NK-92 (cell line): ENCODE results near the gene DRAP1.

Experiments
- DNase-seq: peaks from one replicate; lab custom pipeline; 2025; ENCODE audit not compliant: unreplicated experiment; lab: John Stamatoyannopoulos, UW

The DRAP1 gene

DNA sequence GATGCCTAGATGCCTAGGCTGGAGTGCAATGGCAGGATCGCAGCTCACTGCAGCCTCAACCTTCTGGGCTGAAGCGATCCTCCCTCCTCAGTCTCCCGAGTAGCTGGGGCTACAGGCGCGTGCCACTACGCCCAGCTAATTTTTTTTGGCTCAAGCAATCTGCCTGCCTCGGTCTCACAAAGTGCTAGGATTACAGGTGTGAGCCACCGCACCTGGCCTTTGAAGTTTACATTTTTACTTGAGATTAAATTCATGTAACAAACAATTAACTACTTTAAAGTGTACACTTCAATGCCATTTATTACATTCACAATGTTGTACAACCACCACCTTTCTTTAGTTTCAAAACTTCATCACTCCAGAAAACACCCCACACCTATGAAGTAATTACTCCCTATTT lies 15.5 kb upstream of the DRAP1 start:
- DNase-seq: no peak

DNA sequence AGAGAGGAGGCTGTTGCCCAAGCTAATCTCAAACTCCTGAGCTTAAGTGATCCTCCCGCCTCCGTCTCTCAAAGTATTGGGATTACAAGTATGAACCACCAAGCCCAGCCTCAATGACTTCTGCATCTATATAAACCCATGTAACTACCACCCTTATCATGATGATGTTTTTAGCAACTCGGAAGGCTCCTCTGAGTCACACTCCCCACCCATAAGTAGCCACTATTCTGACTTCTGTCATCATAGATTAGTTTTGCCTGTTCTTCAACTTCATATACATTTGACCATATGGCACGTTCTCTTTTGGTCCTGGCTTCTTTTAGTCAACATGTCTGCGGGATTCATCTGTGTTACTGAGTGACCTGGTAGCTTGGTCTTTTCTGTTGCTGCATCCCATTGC lies 12.6 kb upstream of the DRAP1 start:
- DNase-seq: no peak

DNA sequence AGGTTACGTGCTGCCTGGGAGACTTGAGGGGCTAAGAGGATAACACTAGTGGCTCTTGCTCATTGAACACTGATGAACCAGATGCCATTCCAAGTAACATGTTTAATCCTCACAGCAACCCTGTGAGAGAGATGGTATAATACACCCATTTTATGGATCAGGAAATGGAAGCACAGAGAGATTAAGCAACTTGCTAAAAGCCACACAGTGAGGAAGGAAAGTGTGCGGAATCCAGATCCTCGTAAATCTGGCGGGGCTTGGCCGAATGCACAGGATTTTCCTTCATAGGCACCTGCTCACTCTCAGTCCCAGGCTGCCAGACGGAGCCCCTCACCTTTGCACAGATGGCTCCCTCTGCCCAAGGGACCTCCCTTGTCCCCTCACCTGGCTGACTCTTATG lies 11.3 kb upstream of the DRAP1 start:
- DNase-seq: no peak

DNA sequence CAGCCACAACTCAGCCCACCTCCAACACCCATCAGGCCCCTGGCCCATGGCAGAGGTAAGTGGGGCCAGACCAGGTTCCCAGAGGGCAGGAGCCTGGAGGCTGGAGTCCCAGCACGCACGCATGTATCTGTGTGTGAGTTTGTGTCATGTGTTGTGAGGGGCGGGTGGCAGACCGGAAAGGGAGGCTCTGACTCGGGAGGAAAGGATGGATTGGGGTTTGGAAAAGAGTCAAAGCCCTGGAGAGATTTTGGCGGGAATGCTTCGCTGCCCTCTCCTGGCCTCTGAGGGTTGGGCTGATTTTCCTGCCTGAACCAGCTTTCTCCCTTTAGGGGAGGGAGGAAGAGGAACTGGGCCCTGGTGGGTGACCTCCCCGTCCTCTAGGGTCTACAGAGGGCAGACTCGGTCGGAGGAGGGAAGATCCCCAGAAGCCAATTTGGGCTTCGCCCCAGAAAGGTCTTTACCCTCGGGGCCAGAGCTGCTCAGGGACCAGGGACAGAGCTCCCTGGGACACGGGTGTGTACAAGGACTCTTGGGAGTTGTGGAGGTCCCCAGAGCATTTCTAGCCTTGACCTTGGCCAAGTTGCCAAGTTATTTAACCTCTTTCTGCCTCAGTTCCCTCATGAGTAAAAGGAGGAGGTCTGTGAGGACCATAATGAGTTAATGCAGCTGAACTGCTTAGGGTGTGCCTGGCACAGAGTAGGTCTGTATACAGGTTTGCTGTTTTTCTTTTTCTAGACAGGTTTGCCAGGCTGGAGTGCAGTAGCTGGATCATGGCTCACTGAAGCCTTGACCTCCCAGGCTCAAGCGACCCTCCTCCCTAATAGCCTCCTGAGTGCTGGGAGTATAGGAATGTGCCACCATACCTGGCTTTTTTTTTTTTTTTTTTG lies 7.3 kb upstream of the DRAP1 start:
- DNase-seq: no peak

DNA sequence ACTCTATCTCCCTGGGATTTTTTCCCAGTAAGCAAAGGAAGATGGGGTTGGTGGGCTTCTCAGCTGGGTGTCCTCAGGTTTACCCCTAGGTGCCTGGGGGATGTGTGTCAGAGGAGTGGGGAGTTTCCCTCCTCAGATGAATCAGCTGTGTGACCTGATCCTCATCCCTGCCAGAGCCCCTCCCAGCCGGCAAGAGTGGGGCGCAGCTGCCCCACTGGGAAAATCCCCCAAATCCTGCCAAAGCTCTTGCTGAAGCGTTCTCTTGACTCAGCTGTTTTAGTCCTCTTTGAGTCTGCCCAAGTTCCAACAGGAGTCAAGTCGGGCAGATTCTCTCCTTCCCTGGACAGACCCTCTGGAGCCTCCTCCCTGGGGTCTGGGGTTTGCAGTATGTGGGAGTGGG lies 6.4 kb upstream of the DRAP1 start:
- no peak for DNase-seq

DNA sequence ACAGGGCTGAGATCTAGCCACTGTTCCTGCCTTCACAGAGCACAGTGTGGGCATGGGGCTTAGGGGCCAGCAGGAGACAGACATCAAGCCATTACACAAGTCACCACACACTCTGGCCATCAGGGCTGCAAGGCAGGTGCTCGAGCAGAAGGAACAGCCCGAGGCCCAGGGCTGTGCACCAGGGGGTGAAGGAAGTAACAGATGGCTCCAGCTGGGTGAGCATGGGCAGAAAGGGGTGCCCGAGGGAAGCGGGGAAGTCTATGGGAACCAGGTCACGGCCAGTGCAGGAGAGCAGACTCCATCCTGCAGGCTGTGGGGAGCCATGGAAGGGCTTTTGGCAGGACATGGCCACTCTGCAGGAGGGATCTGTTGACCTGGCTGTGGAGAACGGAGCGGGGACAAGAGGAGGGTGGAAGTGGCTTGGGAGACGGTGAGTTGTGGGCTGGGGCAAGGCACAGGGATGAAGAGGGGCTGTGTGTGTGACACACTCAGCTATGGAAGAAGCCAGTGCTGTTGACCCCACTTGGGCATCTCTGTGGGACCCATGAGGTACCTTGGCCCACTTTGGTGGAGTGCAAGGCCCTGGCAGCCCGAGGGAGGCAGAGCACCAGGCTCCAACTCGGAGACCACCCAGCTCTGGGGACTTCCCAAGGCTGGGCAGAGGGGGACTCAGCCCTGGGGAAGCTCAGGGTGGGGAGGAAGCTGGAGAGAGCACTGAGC lies 4.0 kb upstream of the DRAP1 start:
- no peak for DNase-seq

DNA sequence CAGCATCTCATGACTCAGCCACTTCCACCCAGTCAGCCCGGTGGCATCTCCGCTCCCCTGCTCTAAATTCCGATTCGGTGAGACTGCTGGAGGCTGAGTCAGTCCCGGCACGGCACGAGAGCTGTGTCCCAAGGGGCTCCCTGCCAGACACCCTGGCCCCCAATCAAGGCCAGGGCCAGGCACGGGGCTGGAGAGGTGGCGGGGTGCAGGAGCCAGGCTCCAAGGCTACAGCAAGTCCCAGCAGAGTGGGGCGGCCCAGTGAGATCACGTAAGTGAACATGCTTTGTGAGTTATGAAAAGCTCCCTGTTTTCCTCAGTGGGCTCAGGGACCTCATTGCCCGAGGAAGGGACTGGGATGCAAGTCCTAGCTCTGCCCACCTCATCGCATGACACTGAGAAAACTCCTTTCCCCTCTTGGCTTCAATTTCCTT lies 3.4 kb upstream of the DRAP1 start:
- DNase-seq: no peak

DNA sequence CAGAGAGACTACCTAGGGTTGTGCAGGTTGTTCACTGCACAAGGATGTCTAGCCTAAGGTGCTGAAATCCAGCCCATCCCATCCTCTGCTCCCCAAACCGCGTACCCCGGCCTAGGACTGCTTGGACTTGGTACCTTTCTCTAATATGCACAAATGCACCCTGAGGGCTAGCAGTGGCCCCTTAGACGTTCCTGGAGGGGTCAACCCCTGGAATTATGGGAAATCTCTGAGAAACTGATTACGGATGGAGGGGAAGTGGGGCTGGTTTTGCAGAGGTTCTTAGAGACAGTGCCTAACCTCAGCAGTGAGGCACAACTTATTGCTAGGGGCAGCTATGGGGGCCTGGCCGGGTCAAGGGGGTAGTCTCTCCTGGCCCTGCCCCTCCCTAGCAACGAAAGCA lies 2.8 kb upstream of the DRAP1 start:
- no peak for DNase-seq

DNA sequence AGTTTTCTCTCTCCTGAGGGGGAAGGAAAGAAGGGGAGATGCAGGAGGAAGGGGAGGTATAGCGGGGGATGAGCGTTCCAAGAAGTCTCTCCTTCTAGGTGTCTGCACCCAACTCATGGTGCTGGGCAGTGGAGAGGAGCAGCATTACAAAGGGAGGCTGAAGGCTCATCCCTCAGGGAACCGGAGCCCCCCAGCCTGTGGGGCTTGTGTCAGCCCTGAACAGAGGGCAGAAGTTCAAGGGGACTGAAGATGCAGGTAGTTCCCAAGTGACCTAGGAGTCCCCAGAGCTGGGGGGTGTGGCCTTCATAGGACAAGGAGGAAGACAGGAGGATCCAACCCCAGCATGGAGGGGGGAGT lies 2.2 kb upstream of the DRAP1 start:
- no peak for DNase-seq

DNA sequence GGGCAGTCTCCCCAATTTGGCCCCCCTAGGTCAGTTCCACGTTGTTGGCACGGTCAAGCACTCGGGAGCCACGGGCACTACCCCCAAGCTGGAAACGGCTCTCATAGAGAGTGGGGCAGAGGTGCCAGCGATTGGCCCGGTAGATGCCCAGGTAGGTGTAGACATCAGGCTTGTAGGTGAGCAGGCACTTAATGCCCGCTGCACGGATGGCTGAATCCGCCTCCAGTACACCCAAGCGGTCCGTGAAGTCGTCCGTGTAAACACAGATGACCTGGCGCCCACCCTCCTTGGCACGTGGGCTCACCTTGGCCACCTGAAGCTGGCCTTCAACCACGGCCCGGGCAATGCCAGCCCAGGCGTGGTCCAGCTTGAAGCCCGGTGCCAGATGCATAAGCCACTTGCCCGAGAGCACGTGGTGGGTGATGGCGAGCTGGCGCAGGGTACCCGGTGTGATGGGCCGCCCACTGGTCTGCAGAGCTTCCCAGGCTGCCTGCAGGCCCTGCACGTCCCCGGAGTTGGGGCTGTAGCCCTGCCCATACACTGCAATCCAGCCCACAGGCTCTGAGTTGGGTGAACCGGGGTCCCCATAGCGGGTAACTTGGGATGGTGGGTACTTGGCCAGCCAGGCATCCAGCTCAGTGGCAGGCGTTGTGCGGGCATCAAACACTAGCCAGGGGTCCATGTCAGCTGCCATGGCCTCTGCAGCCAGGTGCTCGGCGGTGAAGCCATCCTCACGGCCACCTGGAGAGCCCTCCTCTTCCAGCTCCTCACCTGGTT lies 1.6 kb upstream of the DRAP1 start:
- no peak for DNase-seq

DNA sequence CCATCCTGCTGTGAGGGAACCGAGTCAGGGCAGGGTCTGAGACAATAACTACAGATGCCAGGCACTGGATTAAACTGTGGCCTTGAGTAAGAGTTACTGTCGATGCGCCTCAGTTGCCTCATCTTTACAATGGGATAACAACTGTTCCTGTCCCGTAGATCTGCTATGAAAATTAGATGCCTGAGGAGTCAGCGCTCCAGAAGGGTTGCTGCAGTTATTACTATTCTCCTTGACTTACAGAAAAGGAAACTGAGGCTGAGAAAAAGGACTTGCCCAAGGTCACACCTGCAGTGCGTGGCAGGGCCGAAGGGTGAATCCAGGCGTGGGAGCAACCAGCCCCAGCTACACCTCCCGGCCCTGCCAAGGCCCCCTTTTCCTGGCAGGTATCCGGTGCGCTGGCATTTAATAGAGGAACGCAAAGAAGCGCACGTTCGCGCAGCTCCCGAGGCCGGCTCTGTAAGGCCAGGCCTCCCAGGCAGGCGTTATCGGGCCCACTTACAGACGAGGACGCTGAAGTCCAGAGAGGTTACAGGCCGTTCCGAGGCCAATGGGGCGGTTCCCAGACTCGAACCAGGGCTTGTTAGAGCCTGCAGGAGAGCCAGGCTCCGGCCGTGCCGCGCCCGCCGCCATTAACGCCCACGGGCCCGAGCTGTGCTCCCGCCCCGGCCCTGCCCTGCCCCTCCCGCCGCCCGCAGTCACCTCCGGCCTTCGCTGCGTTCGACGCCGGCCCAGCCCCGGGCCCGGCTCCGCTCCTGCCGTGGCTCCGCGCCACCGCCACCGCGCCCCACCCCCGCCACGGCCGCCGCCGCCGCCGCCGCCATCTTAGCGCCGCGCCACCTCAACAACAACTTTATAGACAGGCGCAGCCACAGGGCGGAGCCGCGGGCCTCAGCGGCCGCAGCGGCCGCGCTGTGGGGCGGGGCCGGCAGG lies 750 bp upstream of the DRAP1 start, which contains the start of gene C11orf68:
TSS of gene C11orf68 (minus strand) at position 852 of the 930 bp plus-strand sequence. CDS start at position 821, 31 bp downstream.
- DNase-seq: no peak

DNA sequence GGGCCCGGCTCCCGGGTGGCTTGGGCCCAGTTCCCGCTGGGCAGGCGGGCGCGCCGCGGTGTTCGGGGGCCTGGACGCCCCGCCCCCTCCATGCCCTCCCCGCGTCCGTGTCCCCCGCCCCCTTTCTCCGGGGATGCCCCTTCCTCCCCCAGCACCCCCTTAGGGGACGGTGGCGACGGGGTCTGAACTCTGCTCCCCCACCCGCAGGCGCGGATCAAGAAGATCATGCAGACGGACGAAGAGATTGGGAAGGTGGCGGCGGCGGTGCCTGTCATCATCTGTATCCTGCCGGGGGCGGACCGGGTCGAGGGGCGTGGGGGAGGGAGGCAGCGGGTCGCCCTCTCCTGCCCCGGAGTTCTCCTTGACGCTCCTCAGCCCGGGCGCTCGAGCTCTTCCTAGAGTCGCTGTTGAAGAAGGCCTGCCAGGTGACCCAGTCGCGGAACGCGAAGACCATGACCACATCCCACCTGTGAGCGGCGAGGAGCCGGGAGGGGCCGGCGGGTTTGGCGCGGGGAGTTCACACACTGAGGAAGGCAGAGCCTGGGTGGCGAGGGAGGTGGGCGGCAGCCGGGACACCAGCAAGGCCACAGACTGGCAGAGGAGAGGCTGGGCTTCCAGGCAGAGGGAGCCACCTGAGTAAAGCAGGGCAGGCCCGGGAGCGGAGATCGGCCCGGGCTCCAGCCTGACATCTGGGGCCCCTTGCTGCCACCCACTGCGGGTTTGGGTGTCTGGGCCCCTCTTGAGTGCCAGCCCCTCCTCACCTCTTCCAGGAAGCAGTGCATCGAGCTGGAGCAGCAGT lies 546 bp downstream of the DRAP1 start:
- DNase-seq: no peak

DNA sequence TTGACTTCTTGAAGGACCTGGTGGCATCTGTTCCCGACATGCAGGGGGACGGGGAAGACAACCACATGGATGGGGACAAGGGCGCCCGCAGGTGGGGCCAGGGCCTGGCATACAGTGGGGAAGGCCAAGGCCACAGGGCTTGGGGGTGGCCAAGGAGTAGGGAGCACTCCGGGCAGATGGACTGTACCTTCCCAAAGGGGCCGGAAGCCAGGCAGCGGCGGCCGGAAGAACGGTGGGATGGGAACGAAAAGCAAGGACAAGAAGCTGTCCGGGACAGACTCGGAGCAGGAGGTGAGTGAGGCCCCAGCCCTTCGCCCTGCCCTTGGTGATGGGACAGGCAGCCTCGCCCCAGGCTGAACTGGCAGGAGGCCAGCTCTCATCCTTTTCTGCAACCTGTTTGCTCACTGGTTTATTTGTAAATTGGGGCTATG lies 1.2 kb downstream of the DRAP1 start:
- no peak for DNase-seq

DNA sequence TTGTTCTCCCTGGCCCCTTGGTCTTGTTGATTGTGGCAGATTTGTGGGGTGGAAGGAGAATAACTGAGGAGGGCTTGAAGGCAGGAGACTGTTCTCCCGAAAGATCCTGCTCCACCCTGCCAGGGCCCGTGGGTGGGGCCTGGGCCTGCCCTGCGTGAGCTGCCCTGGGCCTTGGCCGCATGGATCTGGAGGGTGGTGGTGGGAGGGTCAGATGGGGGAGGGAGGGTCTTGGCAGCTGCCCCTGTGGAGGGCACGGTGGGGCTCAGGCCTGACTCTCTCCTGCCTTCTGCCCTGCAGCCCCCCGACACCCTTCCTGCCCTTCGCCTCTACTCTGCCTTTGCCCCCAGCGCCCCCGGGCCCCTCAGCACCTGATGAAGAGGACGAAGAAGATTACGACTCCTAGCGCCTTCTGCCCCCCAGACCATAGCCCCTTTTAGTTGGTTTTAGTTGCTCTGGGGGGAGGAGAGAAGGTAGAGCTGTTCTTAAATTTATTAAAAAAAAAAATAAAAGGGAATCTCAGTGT lies 1.9 kb downstream of the DRAP1 start:
- DNase-seq: no peak

DNA sequence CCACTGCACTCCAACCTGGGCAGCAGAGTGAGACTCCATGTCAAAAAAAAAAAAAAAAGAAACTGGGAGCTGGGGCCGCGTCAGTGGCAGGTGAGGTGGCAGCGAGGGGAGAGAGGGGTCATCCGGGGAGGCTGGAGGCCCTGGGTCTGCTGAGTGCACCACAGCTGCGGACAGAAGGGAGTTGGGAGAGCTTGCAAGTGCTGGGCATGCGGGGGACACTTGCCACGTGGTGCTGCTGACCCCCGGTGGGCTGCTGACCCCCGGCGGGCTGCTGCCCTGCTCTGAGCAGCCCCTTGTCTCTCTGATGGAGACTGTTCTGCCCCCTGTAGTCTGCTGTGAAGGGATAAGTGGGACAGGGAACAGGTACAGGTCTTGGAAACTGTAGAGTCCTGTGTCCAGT lies 2.6 kb downstream of the DRAP1 start:
- no peak for DNase-seq

DNA sequence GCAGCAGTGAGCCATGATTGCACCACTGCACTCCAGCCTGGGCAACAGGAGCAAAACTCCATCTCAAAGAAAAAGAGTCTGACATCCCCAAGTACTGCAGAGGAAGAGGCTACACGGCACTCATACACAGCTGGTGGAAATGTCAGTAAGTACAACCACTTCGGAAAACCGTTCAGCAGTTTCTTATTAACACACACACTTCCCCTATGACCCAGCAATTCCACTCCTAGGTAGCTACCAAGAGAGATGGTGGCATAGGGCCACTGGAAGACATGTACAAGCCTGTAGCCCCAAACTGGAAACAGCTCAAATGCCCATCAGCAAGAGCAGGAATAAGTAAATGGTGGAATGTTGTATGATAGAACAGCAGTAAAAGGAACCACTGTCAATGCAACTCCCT lies 3.3 kb downstream of the DRAP1 start:
- no peak for DNase-seq

DNA sequence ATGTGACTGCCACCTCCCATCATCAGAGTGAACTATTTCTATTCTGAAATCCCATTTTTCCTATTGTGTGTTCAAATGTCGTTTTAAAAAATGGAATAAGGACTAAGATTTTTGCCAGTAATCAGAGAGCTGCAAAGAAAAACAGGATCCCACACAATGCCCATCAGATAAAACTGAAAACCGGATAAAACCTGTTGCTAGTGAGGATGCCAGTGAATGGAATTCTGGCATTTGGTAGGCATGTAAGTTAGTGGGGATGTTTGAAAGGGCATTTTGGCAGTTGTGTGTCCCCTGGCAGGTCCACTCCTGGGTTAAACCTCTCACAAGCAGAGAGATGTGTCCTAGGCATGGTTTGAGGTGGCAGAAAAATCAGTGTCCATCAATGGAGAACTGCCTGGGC lies 6.2 kb downstream of the DRAP1 start:
- no peak for DNase-seq

DNA sequence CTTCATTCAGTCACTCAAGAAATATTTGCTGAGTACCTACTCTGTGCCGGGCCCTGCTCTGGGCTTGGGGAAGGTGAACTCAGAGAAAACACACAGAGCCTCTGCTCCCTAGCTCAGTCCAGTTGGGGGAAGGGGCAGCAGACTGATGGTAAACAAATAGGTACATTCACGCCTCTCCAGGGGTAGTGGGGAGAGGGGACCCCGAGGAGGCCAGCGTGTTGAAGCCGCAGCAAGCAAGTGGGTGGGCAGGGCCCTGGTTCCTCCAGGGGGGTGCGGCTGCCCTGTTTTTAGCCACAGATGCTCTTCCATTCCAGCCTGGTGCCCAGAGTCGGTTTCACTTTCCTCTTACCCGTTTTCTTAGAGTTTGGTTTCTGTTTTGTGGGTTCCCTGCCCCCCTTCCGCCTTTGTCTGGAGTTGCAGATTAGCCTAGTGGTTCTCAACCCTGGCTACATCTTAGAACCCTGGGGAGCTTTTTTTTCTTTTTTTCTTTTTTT lies 8.7 kb downstream of the DRAP1 start:
- DNase-seq: no peak

DNA sequence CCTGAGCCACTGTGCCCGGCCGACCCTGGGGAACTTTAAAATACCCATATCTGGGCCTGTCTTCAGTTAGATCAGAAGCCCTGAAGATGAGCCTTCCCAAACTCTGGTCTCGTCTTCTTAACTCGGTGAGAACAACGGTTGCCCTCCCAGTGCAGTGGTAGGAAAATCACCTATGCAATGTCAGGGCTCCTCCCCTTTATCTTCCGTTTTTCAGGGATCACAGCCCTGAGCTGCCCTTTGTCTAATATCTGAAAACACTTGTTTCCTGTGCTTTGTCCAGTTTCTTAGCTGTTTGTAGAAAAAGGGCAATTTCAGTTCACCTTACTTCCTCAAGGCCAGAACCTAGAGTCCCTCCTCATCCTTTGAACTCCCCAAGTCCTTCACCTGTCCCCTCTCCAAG lies 9.4 kb downstream of the DRAP1 start:
- no peak for DNase-seq
